Adrenal gland (tissue), 12 donors: ENCODE measurements around the gene NRP2. TPM values are rescaled to one million over a fixed set of nuclear protein-coding genes. Genes with fewer than 3 reads are reported as not detected.

ENCODE experiments used
- DNase-seq, 7 donors: peaks; one replicate each; pipeline ENCODE4 v3.0.0-alpha.2; 2019 to 2020
- H3K27ac ChIP-seq, 5 donors: fragments of 200-600 bp; sonication (generic) in 4 of 5; 1 replicate in 3 of 5; 2 replicates in 2 of 5; pipeline versions ENCODE4 v1.5.1 to v1.8.0; 2016 to 2020; ENCODE audit warnings: mild to moderate bottlenecking in 1 of 5
- H3K27me3 ChIP-seq: fragments of 200-600 bp; 2 replicates; pipeline ENCODE4 v1.8.0; 2021
- H3K36me3 ChIP-seq, 2 donors: fragments of 200-600 bp; replicated peaks in 1 of 2; 1 replicate in 1 of 2; 2 replicates in 1 of 2; pipeline versions ENCODE4 v1.5.1 to v1.8.0; 2018 to 2022
- H3K4me1 ChIP-seq, 2 donors: fragments of 200-600 bp; replicated peaks in 1 of 2; 1 replicate in 1 of 2; 2 replicates in 1 of 2; pipeline versions ENCODE4 v1.5.1 to v1.8.0; 2018 to 2021
- H3K4me3 ChIP-seq, 4 donors: fragments of 200-600 bp; sonication (generic) in 3 of 4; one replicate each; pipeline ENCODE4 v1.5.1; 2016 to 2018
- H3K9me3 ChIP-seq, 3 donors: fragments of 200-600 bp; sonication (generic) in 1 of 3; replicated peaks in 1 of 3; 1 replicate in 2 of 3; 2 replicates in 1 of 3; pipeline versions ENCODE4 v1.5.1 to v1.8.0; 2016 to 2021
- POLR2A ChIP-seq, 2 donors: fragments of 450-650 bp; IDR thresholded peaks; one replicate each; pipeline ENCODE4 v1.6.1; 2017; ENCODE audit warnings: antibody characterized with exemption in 2 of 2, mild to moderate bottlenecking in 2 of 2, moderate library complexity in 1 of 2
- WGBS, 4 donors: extraction: QIAGEN DNeasy Blood & Tissue Kit in 2 of 4; methylation state at CpG; one replicate each; pipeline versions ENCODE4 v1.1.5 to v1.1.7; 2013 to 2017; 5-methylcytosine and 5-hydroxymethylcytosine counted together
- intact Hi-C, 2 donors: fragments of 100-400 bp; cut with DNase I; formaldehyde crosslinking; loops; one replicate each; pipeline versions ENCODE4 v1.14.1 to v1.15.0; 2022 to 2023
- polyA plus RNA-seq, 3 donors: library from polyadenylated mRNA; stranded (reverse); fragments of 200-250 nt in 2 of 3; fragments of 350-450 nt in 1 of 3; fragmentation: Illumina TruSeq in 1 of 3; extraction: RNeasy Lipid Tissue Mini Kit (QIAGEN cat#74804) in 1 of 3; gene quantifications; one replicate each; pipeline ENCODE4 v1.2.3, GENCODE V29; 2013 to 2014
- total RNA-seq, 9 donors: library from RNA; depleted of rRNA in 4 of 9; stranded (reverse); fragments of >200 nt in 4 of 9; fragments of 120-200 nt in 1 of 9; fragmentation: NEBNext Ultra II Directional in 1 of 9; extraction: Animal tissue kit (Norgen Biotek cat#: 25700) in 1 of 9; gene quantifications; one replicate each; pipeline versions ENCODE4 v1.1.0 to v1.2.4, GENCODE V29; 2013 to 2023
- TF ChIP-seq, protein P1 (sequence below), 6 experiments: fragments of 450-650 bp in 4 of 6; fragments of 200-600 bp in 2 of 6; sonication (generic) in 1 of 6; IDR thresholded peaks; 1 replicate in 5 of 6; 2 replicates in 1 of 6; pipeline versions ENCODE4 v1.5.1 to v1.8.0; 2016 to 2021; ENCODE audit warnings: antibody characterized with exemption in 6 of 6, mild to moderate bottlenecking in 2 of 6, moderate library complexity in 1 of 6
- donor health status: healthy with polysubstance abuse.
- donor health status: Bipolar disorder and iron deficiency.
- donor health status: DM: yes; HTN: yes; CAD: no.
- donor health status: DM: no; HTN: no; CAD: no.
- donor health status: DM: no; HTN: no; CAD: no.
- donor health status: DM: yes; HTN: yes; CAD: no.

NRP2 gene
- total and polyA plus RNA-seq, 12 donors, result 27.6 to 205 (median 93.1) TPM

DNA sequence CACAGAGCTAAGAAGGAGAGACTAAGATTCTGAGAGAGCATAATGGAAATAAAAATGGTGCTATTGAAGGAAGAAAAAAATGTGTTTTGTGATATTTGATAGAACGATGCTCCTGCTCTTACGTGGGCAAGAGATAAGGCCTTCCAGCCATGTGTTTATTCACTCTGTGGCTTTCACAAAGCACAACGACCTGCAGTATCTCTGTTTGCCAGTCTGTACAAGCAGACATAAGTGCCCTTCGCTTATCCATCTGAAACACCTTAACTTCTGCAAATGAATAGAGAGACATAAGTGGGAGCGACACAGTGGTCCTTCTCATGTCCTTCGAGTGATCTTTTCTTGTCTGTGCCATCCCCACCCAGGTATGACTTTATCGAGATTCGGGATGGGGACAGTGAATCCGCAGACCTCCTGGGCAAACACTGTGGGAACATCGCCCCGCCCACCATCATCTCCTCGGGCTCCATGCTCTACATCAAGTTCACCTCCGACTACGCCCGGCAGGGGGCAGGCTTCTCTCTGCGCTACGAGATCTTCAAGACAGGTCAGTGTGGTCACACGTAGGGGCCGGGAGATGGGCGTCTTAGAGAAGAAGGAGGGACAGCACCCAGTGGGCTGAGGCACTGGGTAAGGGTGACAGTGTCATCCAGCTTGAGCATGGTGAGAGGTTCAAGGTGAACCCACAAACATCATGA is 33.7 kb downstream of the NRP2 start:
- no peaks in the 10 kb centered on the region for H3K27me3 ChIP-seq
- no peaks in the 10 kb centered on the region for H3K9me3 ChIP-seq
- H3K4me1 ChIP-seq, result peaks cover 9 to 57% of the 10 kb centered on the region in 2 donors
- no peak overlapping the region for H3K4me3 ChIP-seq
- peaks cover 0 to 11% of the 10 kb centered on the region in 2 donors for H3K36me3 ChIP-seq
- TF ChIP-seq, protein P1, sequence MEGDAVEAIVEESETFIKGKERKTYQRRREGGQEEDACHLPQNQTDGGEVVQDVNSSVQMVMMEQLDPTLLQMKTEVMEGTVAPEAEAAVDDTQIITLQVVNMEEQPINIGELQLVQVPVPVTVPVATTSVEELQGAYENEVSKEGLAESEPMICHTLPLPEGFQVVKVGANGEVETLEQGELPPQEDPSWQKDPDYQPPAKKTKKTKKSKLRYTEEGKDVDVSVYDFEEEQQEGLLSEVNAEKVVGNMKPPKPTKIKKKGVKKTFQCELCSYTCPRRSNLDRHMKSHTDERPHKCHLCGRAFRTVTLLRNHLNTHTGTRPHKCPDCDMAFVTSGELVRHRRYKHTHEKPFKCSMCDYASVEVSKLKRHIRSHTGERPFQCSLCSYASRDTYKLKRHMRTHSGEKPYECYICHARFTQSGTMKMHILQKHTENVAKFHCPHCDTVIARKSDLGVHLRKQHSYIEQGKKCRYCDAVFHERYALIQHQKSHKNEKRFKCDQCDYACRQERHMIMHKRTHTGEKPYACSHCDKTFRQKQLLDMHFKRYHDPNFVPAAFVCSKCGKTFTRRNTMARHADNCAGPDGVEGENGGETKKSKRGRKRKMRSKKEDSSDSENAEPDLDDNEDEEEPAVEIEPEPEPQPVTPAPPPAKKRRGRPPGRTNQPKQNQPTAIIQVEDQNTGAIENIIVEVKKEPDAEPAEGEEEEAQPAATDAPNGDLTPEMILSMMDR (IDR thresholded peaks at IDR 0.05), result peak in 3 of 6 experiments; percentile 14 to 23 (median 17)
- no peak for TF ChIP-seq POLR2A (IDR thresholded peaks at IDR 0.05)
- WGBS, 4 donors, result 86 to 91% (median 87%) methylated on average over 16 to 20 of the region's 20 CpGs
- intact Hi-C loops, result no loop called here
- no peak overlapping the region for H3K27ac ChIP-seq
- no peak for DNase-seq

DNA sequence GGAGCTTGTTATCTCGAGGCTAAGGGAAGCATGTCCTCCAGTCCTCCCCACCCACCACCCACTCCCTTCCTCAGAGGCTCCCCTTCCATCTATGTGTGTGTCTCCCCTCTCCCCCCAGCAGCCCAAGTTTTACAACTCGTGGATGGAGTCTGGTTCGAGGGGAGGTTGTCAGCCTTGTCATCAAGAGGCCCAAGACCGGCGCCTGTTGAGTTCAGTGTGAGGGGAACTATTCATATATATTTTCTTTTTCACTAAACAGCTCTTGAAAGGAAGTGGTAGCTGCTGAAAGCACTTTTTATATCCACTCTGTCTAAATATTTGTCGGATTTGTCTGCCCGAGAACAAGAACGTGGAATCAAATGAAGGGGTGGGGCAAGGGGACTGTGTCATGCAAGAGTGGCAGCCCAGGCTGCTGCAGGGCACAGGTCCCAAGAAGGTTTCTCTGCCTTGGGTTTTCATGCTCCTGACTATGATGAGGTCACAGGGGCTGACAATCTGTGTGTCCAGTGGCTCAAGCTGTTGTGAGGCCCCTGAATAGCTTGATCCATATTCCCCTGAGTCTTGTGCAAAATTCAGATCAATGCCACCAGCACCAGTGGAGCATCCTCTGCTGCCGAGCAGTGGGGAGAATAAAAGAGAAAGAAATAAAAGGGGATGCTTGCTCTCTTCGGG is 35.0 kb downstream of the NRP2 start:
- H3K9me3 ChIP-seq, result no peaks in the 10 kb centered on the region
- 77 to 84% (median 81%) methylated on average over 10 of the region's 10 CpGs for WGBS, 4 donors
- intact Hi-C loops, result no loop called here
- peaks cover 9 to 59% of the 10 kb centered on the region in 2 donors for H3K4me1 ChIP-seq
- no peak overlapping the region for H3K4me3 ChIP-seq
- H3K36me3 ChIP-seq, result peaks cover 0 to 11% of the 10 kb centered on the region in 2 donors
- no peak overlapping the region for H3K27ac ChIP-seq
- no peak for TF ChIP-seq POLR2A (IDR thresholded peaks at IDR 0.05)
- TF ChIP-seq, protein P1 (IDR thresholded peaks at IDR 0.05), result no peak
- no peaks in the 10 kb centered on the region for H3K27me3 ChIP-seq
- DNase-seq, result no peak

DNA sequence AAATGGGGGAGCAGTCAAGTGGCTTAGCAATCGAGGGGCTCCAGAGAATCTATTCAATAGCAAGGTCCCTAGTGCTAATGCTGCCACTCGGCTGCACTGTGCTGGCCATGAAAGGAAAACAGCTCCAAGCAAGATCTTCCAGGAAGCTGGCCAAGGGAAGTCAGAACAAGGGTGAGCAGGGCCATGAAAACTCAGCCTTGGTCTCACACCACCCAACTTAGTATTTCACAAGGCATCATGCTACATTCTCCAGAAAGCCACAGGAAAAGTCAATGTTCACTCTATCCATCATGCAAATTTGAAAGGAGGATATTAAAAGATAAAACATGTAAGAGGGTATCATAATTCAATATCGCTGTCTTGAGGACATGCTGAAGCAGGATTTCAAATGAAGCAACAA is 35.7 kb downstream of the NRP2 start:
- no peak overlapping the region for H3K4me3 ChIP-seq
- peak overlapping the region in 1 of 5 donors; percentile 10 for H3K27ac ChIP-seq
- no peaks in the 10 kb centered on the region for H3K27me3 ChIP-seq
- peak in 1 of 7 donors; percentile 40 for DNase-seq
- no peak for TF ChIP-seq POLR2A (IDR thresholded peaks at IDR 0.05)
- TF ChIP-seq, protein P1 (IDR thresholded peaks at IDR 0.05), result no peak
- peaks cover 0 to 11% of the 10 kb centered on the region in 2 donors for H3K36me3 ChIP-seq
- no peaks in the 10 kb centered on the region for H3K9me3 ChIP-seq
- intact Hi-C loops, result no loop called here
- H3K4me1 ChIP-seq, result peaks cover 3 to 52% of the 10 kb centered on the region in 2 donors
- WGBS, 4 donors, result 58 to 74% (median 64%) methylated on average over 3 of the region's 3 CpGs

DNA sequence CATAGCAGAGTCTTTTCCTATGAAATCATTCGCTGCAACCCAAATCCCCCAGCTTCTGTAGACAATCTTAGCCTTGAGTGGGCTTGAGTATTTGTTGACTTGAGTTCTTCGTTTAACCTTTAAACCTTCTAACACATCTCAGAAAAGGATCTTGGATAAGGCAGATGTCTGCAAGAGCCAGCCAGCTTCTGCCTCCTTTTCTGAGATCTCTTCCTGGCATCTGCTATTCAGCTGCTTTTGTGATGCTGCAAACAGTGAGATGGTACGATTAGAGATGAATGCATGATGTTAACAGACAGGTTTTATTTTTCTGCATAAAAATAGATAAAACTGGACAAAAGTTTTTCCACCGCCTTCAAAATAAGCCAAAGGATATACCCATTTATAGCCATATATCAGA is 37.5 kb downstream of the NRP2 start:
- no peak overlapping the region for H3K4me3 ChIP-seq
- DNase-seq, result no peak
- no peaks in the 10 kb centered on the region for H3K9me3 ChIP-seq
- peaks cover 0 to 27% of the 10 kb centered on the region in 2 donors for H3K36me3 ChIP-seq
- 86 to 96% (median 91%) methylated on average over 4 of the region's 4 CpGs for WGBS, 4 donors
- intact Hi-C loops, result no loop called here
- H3K4me1 ChIP-seq, result peaks cover 0 to 34% of the 10 kb centered on the region in 2 donors
- no peaks in the 10 kb centered on the region for H3K27me3 ChIP-seq
- TF ChIP-seq POLR2A (IDR thresholded peaks at IDR 0.05), result no peak
- TF ChIP-seq, protein P1 (IDR thresholded peaks at IDR 0.05), result no peak
- H3K27ac ChIP-seq, result no peak overlapping the region
